NCI-H82 (cell line): ENCODE data around the gene RC3H1.
A peak's percentile ranks its signal among the peaks of the same experiment; 100 is the strongest.
"Not testable (repeated sequence)": the region's sequence is repeated elsewhere in the genome, so short reads cannot be mapped to it uniquely, and the experiment has no call there.

ENCODE experiments used
- DNase-seq: peaks from one replicate; lab custom pipeline; 2025; lab: John Stamatoyannopoulos, UW

RC3H1 gene

GRCh38 chr1:174022080-174022975, at the start of gene RC3H1:
Gene RC3H1 (minus strand): TSS chr1:174022357. CDS start chr1:173992985, 29,372 bp downstream.
- peak; percentile 95 for DNase-seq

- no peak for DNase-seq
Observed at GRCh38 chr1:174070614-174071013, 48.5 kb upstream of the RC3H1 start.

- no peak for DNase-seq
Observed at GRCh38 chr1:174068000-174068399, 45.8 kb upstream of the RC3H1 start.

GRCh38 chr1:174060090-174060489, 37.9 kb upstream of the RC3H1 start:
- no peak for DNase-seq

GRCh38 chr1:174058624-174059023, 36.5 kb upstream of the RC3H1 start:
- DNase-seq = no peak

GRCh38 chr1:174056609-174057008, 34.5 kb upstream of the RC3H1 start:
- peak; percentile 9 for DNase-seq

- DNase-seq = not testable (repeated sequence)
Observed at GRCh38 chr1:174055797-174056196, 33.6 kb upstream of the RC3H1 start.

GRCh38 chr1:174053826-174054225, 31.7 kb upstream of the RC3H1 start:
- DNase-seq = no peak

- no peak for DNase-seq
Observed at GRCh38 chr1:174052621-174053020, 30.5 kb upstream of the RC3H1 start.

GRCh38 chr1:174051956-174052355, 29.8 kb upstream of the RC3H1 start:
- DNase-seq = no peak

- no peak for DNase-seq
Observed at GRCh38 chr1:174049514-174049913, 27.4 kb upstream of the RC3H1 start.

GRCh38 chr1:174044418-174045222, 22.5 kb upstream of the RC3H1 start:
- no peak for DNase-seq

- not testable (repeated sequence) for DNase-seq
Observed at GRCh38 chr1:174042509-174042908, 20.4 kb upstream of the RC3H1 start.

- DNase-seq = no peak
Observed at GRCh38 chr1:174041369-174041768, 19.2 kb upstream of the RC3H1 start.

- DNase-seq = no peak
Observed at GRCh38 chr1:174040387-174040786, 18.2 kb upstream of the RC3H1 start.

- no peak for DNase-seq
Observed at GRCh38 chr1:174039027-174039426, 16.9 kb upstream of the RC3H1 start.

GRCh38 chr1:174036798-174037197, 14.6 kb upstream of the RC3H1 start:
- DNase-seq = no peak

- no peak for DNase-seq
Observed at GRCh38 chr1:174036204-174036603, 14.0 kb upstream of the RC3H1 start.

- no peak for DNase-seq
Observed at GRCh38 chr1:174032671-174033222, 10.6 kb upstream of the RC3H1 start.

- no peak for DNase-seq
Observed at GRCh38 chr1:174031099-174031498, 8.9 kb upstream of the RC3H1 start.

GRCh38 chr1:174028495-174028894, 6.3 kb upstream of the RC3H1 start:
- DNase-seq = no peak

- DNase-seq = peak; percentile 99
Observed at GRCh38 chr1:174023440-174023839, 1.3 kb upstream of the RC3H1 start.

- DNase-seq = no peak
Observed at GRCh38 chr1:174022976-174023277, 770 bp upstream of the RC3H1 start.
